Caco-2 (cell line): ENCODE data around the gene FLT1. TPM values are rescaled to one million over a fixed set of nuclear protein-coding genes. Genes with fewer than 3 reads are reported as not detected.

Experiments used
- BruUV-seq: library from RNA; stranded (reverse); fragments of 400-500 nt; replicated peaks from 2 replicates; lab custom pipeline; 2021; lab: Mats Ljungman, UMichigan
- CTCF ChIA-PET: fragments of 300-600 bp; sonication (Branson Sonifier 250); formaldehyde crosslinking; loops from one replicate; lab custom pipeline; 2022; ENCODE audit warnings: antibody characterized with exemption; lab: Charles Lee
- POLR2A ChIA-PET: fragments of 300-600 bp; sonication (Branson Sonifier 250); formaldehyde crosslinking; loops from one replicate; lab custom pipeline; 2022; ENCODE audit warnings: antibody characterized with exemption; lab: Charles Lee
- DNase-seq, 2 experiments: peaks; one replicate each; pipeline versions ENCODE4 v3.0.0 to v3.0.0-alpha.2; 2020 to 2022
- H3K27me3 ChIP-seq: replicated peaks from 2 replicates; pipeline ENCODE4 v1.6.0; 2011; ENCODE audit warnings: low read length; ENCODE audit not compliant: control insufficient read depth, insufficient read depth
- H3K36me3 ChIP-seq: 2 replicates; pipeline ENCODE4 v1.5.1; 2011; ENCODE audit warnings: low read length; ENCODE audit not compliant: control insufficient read depth, insufficient read depth
- H3K4me1 ChIP-seq: fragments of 250-450 bp; sonication (Bioruptor Pico); 2 replicates; pipeline ENCODE4 v1.5.1; 2020; ENCODE audit warnings: mild to moderate bottlenecking
- H3K4me3 ChIP-seq: 2 replicates; pipeline ENCODE4 v1.5.1; 2011; ENCODE audit warnings: low read depth, mild to moderate bottlenecking, control low read depth, low read length
- H3K9me3 ChIP-seq: fragments of 250-450 bp; sonication (Bioruptor Pico); 2 replicates; pipeline ENCODE4 v1.5.1; 2020; ENCODE audit warnings: mild to moderate bottlenecking, moderate library complexity
- H3K27ac Mint-ChIP-seq: one replicate; pipeline ENCODE4 v1.8.0; 2022; ENCODE audit warnings: mixed read lengths; ENCODE audit not compliant: unreplicated experiment
- H3K27me3 Mint-ChIP-seq: one replicate; pipeline ENCODE4 v1.8.0; 2022; ENCODE audit warnings: mixed read lengths; ENCODE audit not compliant: insufficient read depth, unreplicated experiment
- H3K36me3 Mint-ChIP-seq: one replicate; pipeline ENCODE4 v1.8.0; 2022; ENCODE audit warnings: mild to moderate bottlenecking, mixed read lengths; ENCODE audit not compliant: insufficient read depth, unreplicated experiment
- H3K4me1 Mint-ChIP-seq: one replicate; pipeline ENCODE4 v1.8.0; 2022; ENCODE audit warnings: low read depth, mixed read lengths; ENCODE audit not compliant: unreplicated experiment
- H3K4me3 Mint-ChIP-seq: one replicate; pipeline ENCODE4 v1.8.0; 2022; ENCODE audit warnings: mild to moderate bottlenecking, moderate library complexity, mixed read lengths; ENCODE audit not compliant: unreplicated experiment
- H3K9me3 Mint-ChIP-seq: one replicate; pipeline ENCODE4 v1.8.0; 2022; ENCODE audit warnings: mixed read lengths; ENCODE audit not compliant: unreplicated experiment
- CTCF ChIP-seq, 2 experiments: fragments of 200-600 bp in 1 of 2; IDR thresholded peaks; 1 replicate in 1 of 2; 2 replicates in 1 of 2; pipeline versions ENCODE4 v1.5.1 to v1.8.0; 2011 to 2022; ENCODE audit warnings: antibody characterized with exemption in 1 of 2, control low read depth in 1 of 2, inconsistent platforms in 1 of 2, low read depth in 1 of 2, low read length in 1 of 2, mild to moderate bottlenecking in 1 of 2, moderate library complexity in 1 of 2; ENCODE audit not compliant: insufficient read depth in 1 of 2, severe bottlenecking in 1 of 2, unreplicated experiment in 1 of 2
- intact Hi-C: fragments of 100-400 bp; cut with micrococcal nuclease; formaldehyde crosslinking; loops from one replicate; pipeline ENCODE4 v1.10.0; 2022; ENCODE audit not compliant: unreplicated experiment
- total RNA-seq: library from RNA; stranded (reverse); gene quantifications from 2 replicates; pipeline ENCODE4 v1.2.3, GENCODE V29; 2022

The FLT1 gene
- total RNA-seq, 1 experiment from 2014 or later: 0.66 TPM

- Histone ChIP-seq H3K4me1 (no peaks in the 10 kb centered on the region), H3K9me3 (no peaks in the 10 kb centered on the region), H3K4me3 (no peak overlapping the region), H3K36me3 (no peaks in the 10 kb centered on the region; the same call in 1 of the 2 replicates), H3K27me3 (no peaks in the 10 kb centered on the region)
- DNase-seq: no peak
- Mint-ChIP-seq H3K27ac (no peak overlapping the region), H3K9me3 (no peaks in the 10 kb centered on the region), H3K36me3 (peaks cover 27% of the 10 kb centered on the region), H3K27me3 (no peaks in the 10 kb centered on the region), H3K4me1 (no peaks in the 10 kb centered on the region), H3K4me3 (no peak overlapping the region)
- POLR2A ChIA-PET: no interaction called here
- CTCF ChIA-PET: no interaction called here
- no peak for TF ChIP-seq CTCF (IDR thresholded peaks at IDR 0.05; ENCODE audit: insufficient read depth in 1 of 2, low read depth in 1 of 2, low read length in 1 of 2, severe bottlenecking in 1 of 2, unreplicated experiment in 1 of 2)
- no TSS peak for BruUV-seq
- intact Hi-C loops: no loop called here
Observed at GRCh38 chr13:28268800-28269223, 226.1 kb downstream of the FLT1 start.

DNA sequence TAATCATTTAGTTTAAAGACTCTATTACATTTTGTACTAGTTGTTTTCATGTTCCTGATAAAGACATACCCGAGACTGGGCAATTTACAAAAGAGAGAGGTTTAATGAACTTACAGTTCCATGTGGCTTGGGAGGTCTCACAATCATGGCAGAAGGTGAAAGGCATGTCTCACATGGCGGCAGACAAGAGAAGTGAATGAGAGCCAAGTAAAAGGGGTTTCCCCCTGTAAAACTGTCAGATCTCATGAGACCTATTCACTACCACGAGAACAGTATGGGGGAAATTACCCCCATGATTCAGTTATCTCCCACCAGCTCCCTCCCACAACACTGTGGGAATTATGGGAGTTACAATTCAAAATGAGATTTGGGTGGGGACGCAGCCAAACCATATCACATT, 227.4 kb downstream of the FLT1 start:
- Histone ChIP-seq H3K27me3 (no peaks in the 10 kb centered on the region), H3K4me3 (no peak overlapping the region), H3K9me3 (no peaks in the 10 kb centered on the region), H3K4me1 (no peaks in the 10 kb centered on the region), H3K36me3 (no peaks in the 10 kb centered on the region; the same call in 1 of the 2 replicates)
- Mint-ChIP-seq H3K36me3 (peaks cover 39% of the 10 kb centered on the region), H3K4me3 (no peak overlapping the region), H3K27me3 (no peaks in the 10 kb centered on the region), H3K9me3 (no peaks in the 10 kb centered on the region), H3K4me1 (no peaks in the 10 kb centered on the region), H3K27ac (no peak overlapping the region)
- BruUV-seq: no TSS peak
- DNase-seq: no peak
- intact Hi-C loops: no loop called here
- POLR2A ChIA-PET: no interaction called here
- CTCF ChIA-PET: no interaction called here
- no peak for TF ChIP-seq CTCF (IDR thresholded peaks at IDR 0.05; ENCODE audit: insufficient read depth in 1 of 2, low read depth in 1 of 2, low read length in 1 of 2, severe bottlenecking in 1 of 2, unreplicated experiment in 1 of 2)

DNA sequence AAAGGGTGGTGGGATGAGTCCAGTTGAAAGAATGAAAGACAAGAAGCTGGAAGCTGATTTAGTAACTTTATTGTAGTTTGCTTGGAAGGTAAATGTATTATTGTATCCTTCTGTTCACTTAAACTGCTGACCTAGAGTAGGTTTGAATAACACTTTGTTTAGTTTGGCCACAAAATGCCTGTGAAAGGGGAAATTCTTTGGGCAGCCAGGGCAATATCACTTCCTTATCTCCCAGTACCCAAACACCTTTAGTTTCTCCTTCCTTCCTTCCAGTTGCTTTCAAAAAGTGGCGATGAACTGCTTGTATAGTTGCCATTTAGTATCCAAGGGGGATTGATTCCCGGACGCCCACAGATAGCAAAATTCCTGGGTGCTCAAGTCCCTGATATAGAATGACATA, 236.5 kb downstream of the FLT1 start:
- H3K36me3 Mint-ChIP-seq: peaks cover 42% of the 10 kb centered on the region
- CTCF ChIA-PET: interaction anchor here (0.6 kb wide), 1 partner anchor 133 kb away, joined by 4 read pairs; no protein-coding TSS in a partner anchor
- TF ChIP-seq CTCF (IDR thresholded peaks at IDR 0.05; ENCODE audit: insufficient read depth in 1 of 2, low read depth in 1 of 2, low read length in 1 of 2, severe bottlenecking in 1 of 2, unreplicated experiment in 1 of 2): no peak
- H3K4me3 Mint-ChIP-seq: no peak overlapping the region
- H3K9me3 Mint-ChIP-seq: no peaks in the 10 kb centered on the region
- intact Hi-C loops: no loop called here
- no peaks in the 10 kb centered on the region; the same call in 1 of the 2 replicates for H3K36me3 ChIP-seq
- H3K27ac Mint-ChIP-seq: peak overlapping the region; percentile 56
- H3K4me1 Mint-ChIP-seq: peaks cover 6% of the 10 kb centered on the region
- no peak for DNase-seq
- no peaks in the 10 kb centered on the region for H3K27me3 ChIP-seq
- no peaks in the 10 kb centered on the region for H3K27me3 Mint-ChIP-seq
- BruUV-seq: no TSS peak
- no peak overlapping the region for H3K4me3 ChIP-seq
- H3K9me3 ChIP-seq: no peaks in the 10 kb centered on the region
- POLR2A ChIA-PET: no interaction called here
- no peaks in the 10 kb centered on the region for H3K4me1 ChIP-seq
